OCI-LY3 (cell line): ENCODE measurements around the gene TNKS1BP1.

Source experiments
- EZH2phosphoT487 ChIP-seq: fragments of 200-600 bp; shearing (Covaris generic); IDR thresholded peaks from 2 replicates; pipeline ENCODE4 v1.6.1; 2018; ENCODE audit warnings: antibody characterized with exemption, mixed run types, low read depth
- TF ChIP-seq, protein P1 (sequence below): fragments of 200-600, 300-600 bp; sonication (generic); IDR thresholded peaks from 2 replicates; pipeline ENCODE4 v1.5.1; 2014; ENCODE audit warnings: antibody characterized with exemption, low read length, low read depth

- TF ChIP-seq, protein P1, sequence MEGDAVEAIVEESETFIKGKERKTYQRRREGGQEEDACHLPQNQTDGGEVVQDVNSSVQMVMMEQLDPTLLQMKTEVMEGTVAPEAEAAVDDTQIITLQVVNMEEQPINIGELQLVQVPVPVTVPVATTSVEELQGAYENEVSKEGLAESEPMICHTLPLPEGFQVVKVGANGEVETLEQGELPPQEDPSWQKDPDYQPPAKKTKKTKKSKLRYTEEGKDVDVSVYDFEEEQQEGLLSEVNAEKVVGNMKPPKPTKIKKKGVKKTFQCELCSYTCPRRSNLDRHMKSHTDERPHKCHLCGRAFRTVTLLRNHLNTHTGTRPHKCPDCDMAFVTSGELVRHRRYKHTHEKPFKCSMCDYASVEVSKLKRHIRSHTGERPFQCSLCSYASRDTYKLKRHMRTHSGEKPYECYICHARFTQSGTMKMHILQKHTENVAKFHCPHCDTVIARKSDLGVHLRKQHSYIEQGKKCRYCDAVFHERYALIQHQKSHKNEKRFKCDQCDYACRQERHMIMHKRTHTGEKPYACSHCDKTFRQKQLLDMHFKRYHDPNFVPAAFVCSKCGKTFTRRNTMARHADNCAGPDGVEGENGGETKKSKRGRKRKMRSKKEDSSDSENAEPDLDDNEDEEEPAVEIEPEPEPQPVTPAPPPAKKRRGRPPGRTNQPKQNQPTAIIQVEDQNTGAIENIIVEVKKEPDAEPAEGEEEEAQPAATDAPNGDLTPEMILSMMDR: no peak
- TF ChIP-seq EZH2phosphoT487: no peak
Observed at GRCh38 chr11:57353446-57353845, 28.7 kb upstream of the TNKS1BP1 start.
